K562 (cell line): ENCODE data around the gene ETS2. TPM values are rescaled to one million over a fixed set of nuclear protein-coding genes. Genes with fewer than 3 reads are reported as not detected.

ENCODE experiments used
- ATF7 ChIP-seq: fragments of 450-650 bp; IDR thresholded peaks from 2 replicates; pipeline ENCODE4 v1.7.1; 2014; ENCODE audit warnings: mild to moderate bottlenecking, moderate library complexity
- CBX5 ChIP-seq: IDR thresholded peaks from 2 replicates; pipeline ENCODE4 v1.6.1; 2014; ENCODE audit warnings: low read depth, borderline replicate concordance
- CSDE1 ChIP-seq, 2 experiments: fragments of 450-650 bp; IDR thresholded peaks; 2 replicates each; pipeline ENCODE4 v1.6.1; 2016; ENCODE audit warnings: mild to moderate bottlenecking in 1 of 2
- DMBX1 ChIP-seq: fragments of 250-450 bp; sonication (Bioruptor Pico); IDR thresholded peaks from 2 replicates; pipeline ENCODE4 v1.8.0; 2022; ENCODE audit warnings: inconsistent platforms, mild to moderate bottlenecking, moderate library complexity, borderline replicate concordance
- FOXA1 ChIP-seq: fragments of 450-650 bp; IDR thresholded peaks from 2 replicates; pipeline ENCODE4 v1.6.1; 2016; ENCODE audit warnings: mild to moderate bottlenecking, borderline replicate concordance
- FUS ChIP-seq: fragments of 200-400 bp; formaldehyde crosslinking; optimal IDR thresholded peaks from 2 replicates; pipeline ENCODE3; 2017; ENCODE audit warnings: low read depth, low read length
- GATA2 ChIP-seq: sonication (generic); formaldehyde crosslinking; IDR thresholded peaks from 2 replicates; pipeline ENCODE4 v1.4.0; 2020; ENCODE audit warnings: mild to moderate bottlenecking, missing genetic modification reagents
- GATAD2A ChIP-seq: fragments of 450-650 bp; IDR thresholded peaks from 2 replicates; pipeline ENCODE4 v1.6.1; 2017
- HMG20B ChIP-seq: fragments of 250-450 bp; sonication (Bioruptor Pico); IDR thresholded peaks from 2 replicates; pipeline ENCODE4 v1.5.0; 2021; ENCODE audit warnings: mild to moderate bottlenecking
- KLF6 ChIP-seq: fragments of 250-450 bp; sonication (Bioruptor Pico); IDR thresholded peaks from 2 replicates; pipeline ENCODE4 v1.4.0; 2020; ENCODE audit warnings: mild to moderate bottlenecking, moderate library complexity, borderline replicate concordance
- MCM3 ChIP-seq: fragments of 450-650 bp; IDR thresholded peaks from 2 replicates; pipeline ENCODE4 v1.6.1; 2016
- PML ChIP-seq: IDR thresholded peaks from 2 replicates; pipeline ENCODE4 v1.6.1; 2012; ENCODE audit warnings: low read length, inconsistent platforms
- SIRT6 ChIP-seq: IDR thresholded peaks from one replicate; pipeline ENCODE4 v1.6.1; 2012; ENCODE audit warnings: low read depth, mild to moderate bottlenecking, control low read depth, inconsistent platforms, low read length, moderate library complexity
- TAL1 ChIP-seq: fragments of 450-650 bp; IDR thresholded peaks from 2 replicates; pipeline ENCODE4 v1.6.1; 2016; ENCODE audit warnings: mild to moderate bottlenecking
- WHSC1 ChIP-seq: IDR thresholded peaks from one replicate; pipeline ENCODE4 v1.6.1; 2012; ENCODE audit warnings: low read length, control low read depth, inconsistent platforms
- ZNF24 ChIP-seq: fragments of 450-650 bp; IDR thresholded peaks from 2 replicates; pipeline ENCODE4 v1.6.1; 2016
- ZSCAN29 ChIP-seq: fragments of 450-650 bp; IDR thresholded peaks from 2 replicates; pipeline ENCODE4 v1.6.1; 2017
- polyA plus RNA-seq, 8 experiments: library from polyadenylated mRNA; depleted of rRNA in 4 of 8; stranded (reverse) in 5 of 8; unstranded in 3 of 8; fragments of >200 nt; fragmentation: Nextera tagmentation in 2 of 8; fragmentation: Illumina TruSeq in 1 of 8; extraction: Ambion mirVana in 2 of 8; extraction: Trizol in 1 of 8; gene quantifications; 2 replicates each; pipeline versions ENCODE4 v1.2.1 to v1.2.3, GENCODE V29; 2011 to 2014; ENCODE audit warnings: inconsistent platforms in 1 of 8, missing spikeins in 1 of 8
- total RNA-seq, 7 experiments: library from RNA; depleted of rRNA in 6 of 7; stranded (reverse); fragments of >200 nt in 6 of 7; fragmentation: Illumina TruSeq in 2 of 7; extraction: Trizol in 2 of 7; gene quantifications; 2 replicates each; pipeline versions ENCODE4 v1.2.1 to v1.2.3, GENCODE V29; 2011 to 2021; ENCODE audit warnings: low replicate concordance in 1 of 7
- TF ChIP-seq, protein P1 (sequence below), 2 experiments: fragments of 450-650 bp in 1 of 2; sonication (generic) in 1 of 2; formaldehyde crosslinking in 1 of 2; IDR thresholded peaks; 2 replicates each; pipeline versions ENCODE4 v1.7.1 to v1.9.0; 2016 to 2022; ENCODE audit warnings: inconsistent platforms in 1 of 2, mild to moderate bottlenecking in 1 of 2, missing genetic modification reagents in 1 of 2
- TF ChIP-seq, protein P2 (sequence below): fragments of 250-450 bp; sonication (Bioruptor Pico); IDR thresholded peaks from 2 replicates; pipeline ENCODE4 v1.9.0; 2021; ENCODE audit warnings: mild to moderate bottlenecking

The ETS2 gene
- total and polyA plus RNA-seq, 9 of the 15 experiments (the other 6 are each of a cell fraction or from before 2014, with no cell fraction given), result 1.7 to 24.4 (median 12.2) TPM

DNA sequence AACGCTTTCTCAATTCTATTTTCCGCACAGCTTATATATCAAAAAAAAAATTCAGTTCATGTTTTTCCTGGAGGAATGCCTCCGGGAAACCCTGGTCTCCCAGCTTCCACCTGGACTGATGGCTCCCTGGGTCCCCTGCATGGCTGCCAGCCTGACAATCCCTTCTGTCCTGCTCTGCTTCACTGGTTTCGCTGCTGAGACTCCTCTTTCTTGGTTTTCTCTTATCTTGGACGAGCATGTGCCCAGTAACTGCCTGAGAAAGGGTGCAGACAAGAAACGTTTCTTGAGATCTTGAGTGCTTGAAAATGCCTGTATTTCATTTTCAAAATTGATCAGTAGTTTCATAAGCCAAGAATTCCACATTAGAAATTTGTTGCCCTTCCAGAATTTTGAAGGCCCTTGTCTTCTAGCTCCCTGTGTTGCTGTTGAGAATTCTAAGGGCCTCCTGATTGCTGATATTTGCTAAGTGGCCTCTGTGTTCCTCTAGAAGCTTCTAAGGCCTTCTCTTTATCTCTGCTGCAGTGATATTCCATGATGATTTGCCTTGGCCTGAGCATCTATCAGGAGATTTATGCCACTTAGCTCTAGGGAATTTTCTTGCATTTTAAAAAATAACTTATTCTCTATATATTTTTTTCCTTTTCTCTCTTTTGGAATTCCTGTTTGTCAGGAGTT, 44.7 kb downstream of the ETS2 start (continued):
- TF ChIP-seq, protein P1, sequence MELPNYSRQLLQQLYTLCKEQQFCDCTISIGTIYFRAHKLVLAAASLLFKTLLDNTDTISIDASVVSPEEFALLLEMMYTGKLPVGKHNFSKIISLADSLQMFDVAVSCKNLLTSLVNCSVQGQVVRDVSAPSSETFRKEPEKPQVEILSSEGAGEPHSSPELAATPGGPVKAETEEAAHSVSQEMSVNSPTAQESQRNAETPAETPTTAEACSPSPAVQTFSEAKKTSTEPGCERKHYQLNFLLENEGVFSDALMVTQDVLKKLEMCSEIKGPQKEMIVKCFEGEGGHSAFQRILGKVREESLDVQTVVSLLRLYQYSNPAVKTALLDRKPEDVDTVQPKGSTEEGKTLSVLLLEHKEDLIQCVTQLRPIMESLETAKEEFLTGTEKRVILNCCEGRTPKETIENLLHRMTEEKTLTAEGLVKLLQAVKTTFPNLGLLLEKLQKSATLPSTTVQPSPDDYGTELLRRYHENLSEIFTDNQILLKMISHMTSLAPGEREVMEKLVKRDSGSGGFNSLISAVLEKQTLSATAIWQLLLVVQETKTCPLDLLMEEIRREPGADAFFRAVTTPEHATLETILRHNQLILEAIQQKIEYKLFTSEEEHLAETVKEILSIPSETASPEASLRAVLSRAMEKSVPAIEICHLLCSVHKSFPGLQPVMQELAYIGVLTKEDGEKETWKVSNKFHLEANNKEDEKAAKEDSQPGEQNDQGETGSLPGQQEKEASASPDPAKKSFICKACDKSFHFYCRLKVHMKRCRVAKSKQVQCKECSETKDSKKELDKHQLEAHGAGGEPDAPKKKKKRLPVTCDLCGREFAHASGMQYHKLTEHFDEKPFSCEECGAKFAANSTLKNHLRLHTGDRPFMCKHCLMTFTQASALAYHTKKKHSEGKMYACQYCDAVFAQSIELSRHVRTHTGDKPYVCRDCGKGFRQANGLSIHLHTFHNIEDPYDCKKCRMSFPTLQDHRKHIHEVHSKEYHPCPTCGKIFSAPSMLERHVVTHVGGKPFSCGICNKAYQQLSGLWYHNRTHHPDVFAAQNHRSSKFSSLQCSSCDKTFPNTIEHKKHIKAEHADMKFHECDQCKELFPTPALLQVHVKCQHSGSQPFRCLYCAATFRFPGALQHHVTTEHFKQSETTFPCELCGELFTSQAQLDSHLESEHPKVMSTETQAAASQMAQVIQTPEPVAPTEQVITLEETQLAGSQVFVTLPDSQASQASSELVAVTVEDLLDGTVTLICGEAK (IDR thresholded peaks at IDR 0.05), result no peak
- TF ChIP-seq, protein P1 (CRISPR knock-in tag; IDR thresholded peaks at IDR 0.05), result no peak
- TF ChIP-seq FOXA1 (no peak), HMG20B (CRISPR knock-in tag) (no peak), GATA2 (peak; percentile 13; the same call in 1 of the 2 replicates), WHSC1 (no peak), KLF6 (CRISPR knock-in tag) (peak; percentile 21; the same call in 1 of the 2 replicates), CBX5 (no peak), FUS (no peak), MCM3 (no peak), TAL1 (peak; percentile 71), ZNF24 (no peak), SIRT6 (no peak), PML (no peak), DMBX1 (CRISPR knock-in tag) (peak; percentile 87), ATF7 (no peak), GATAD2A (peak; percentile 71), ZSCAN29 (no peak), CSDE1 (IDR thresholded peaks at IDR 0.05) (no peak)
- TF ChIP-seq, protein P2, sequence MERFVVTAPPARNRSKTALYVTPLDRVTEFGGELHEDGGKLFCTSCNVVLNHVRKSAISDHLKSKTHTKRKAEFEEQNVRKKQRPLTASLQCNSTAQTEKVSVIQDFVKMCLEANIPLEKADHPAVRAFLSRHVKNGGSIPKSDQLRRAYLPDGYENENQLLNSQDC (CRISPR knock-in tag), result no peak
